NCI-H1417 (cell line): Measurements from ENCODE around the gene CD164L2.

Experiments used
- DNase-seq, 3 experiments: peaks; one replicate each; lab custom pipeline; 2025; lab: John Stamatoyannopoulos, UW

The CD164L2 gene

DNA sequence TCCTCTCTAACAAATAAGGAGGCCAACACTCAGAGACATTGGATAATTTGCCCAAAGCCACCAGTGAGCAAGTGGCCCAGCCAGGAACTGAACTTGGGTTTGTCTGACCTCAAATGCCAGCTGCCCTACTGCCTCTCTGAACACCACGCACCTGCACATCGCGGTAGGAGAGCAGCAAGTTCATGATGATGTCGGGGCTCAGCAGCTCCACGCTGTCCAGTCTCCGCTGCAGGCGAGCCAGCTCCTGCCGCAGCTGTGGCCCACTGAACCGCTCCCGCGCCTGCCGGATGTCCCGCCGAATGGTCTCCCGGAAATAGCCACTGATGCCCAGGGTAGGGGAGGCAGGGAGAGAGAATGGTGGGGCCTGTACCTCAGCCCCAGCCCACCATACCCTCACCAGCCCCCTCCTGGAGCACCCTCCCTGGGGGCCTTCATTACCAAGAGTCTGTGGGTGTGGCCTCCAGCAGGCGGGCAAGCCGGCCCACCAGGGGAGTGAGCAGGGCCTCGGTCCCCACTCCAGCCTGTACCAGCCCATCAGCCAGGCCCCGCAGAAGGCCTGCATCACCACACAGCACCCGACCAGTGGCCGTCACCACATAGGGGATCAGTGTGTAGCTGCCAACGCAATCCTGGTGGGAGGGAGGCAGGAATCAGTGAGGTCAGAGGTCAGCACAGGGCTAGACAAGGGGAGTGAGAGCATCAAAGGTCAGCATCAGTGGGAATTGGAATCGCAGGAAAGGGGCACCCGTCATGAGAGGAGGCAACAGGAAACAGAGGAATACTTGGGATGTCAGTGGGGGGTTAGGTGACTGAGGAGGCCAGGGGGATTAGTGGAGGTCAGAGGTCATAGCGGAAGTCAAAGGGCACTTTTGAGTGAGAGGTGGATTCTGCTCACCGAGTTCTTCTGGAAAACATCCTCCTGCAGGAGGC is 19.1 kb downstream of the CD164L2 start:
- DNase-seq, result no peak

DNA sequence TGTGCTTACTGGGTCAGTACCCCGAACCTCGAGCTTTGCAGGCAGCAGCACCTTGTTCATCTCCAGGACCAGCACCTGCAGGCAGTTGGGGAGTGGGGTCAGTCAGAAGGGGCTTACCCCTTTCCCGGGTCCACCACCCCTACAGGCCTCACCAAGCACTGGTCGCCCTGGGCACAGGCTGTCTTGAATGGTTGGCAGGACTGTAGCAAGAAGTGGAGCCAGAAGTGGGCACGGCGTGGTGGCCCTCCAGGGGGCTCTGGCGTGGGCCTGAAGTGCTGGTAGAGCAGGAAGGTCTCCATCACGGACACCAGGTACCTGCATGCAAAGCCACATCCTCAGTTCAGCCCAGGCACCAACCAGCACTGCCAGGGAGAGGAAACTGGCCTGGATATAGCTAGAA is 21.6 kb downstream of the CD164L2 start:
- DNase-seq, result no peak

DNA sequence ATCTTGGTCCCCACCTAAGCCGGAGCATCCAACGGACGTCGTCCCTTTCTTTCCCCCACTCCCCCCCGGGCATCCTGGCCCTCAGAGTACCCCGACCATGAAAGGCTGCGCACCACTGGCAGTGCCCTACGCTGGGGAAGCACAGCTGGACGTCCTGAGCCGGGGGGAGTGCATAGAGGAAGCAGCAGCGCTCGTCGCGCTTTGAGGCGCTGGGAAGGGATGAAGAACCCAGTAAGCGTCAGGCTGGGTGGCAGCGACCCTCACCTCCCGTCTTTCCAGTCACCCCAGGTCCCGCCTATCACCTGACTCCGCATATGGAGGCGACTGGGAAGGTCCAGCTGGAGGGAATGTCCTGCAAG is 22.1 kb downstream of the CD164L2 start:
- no peak for DNase-seq

DNA sequence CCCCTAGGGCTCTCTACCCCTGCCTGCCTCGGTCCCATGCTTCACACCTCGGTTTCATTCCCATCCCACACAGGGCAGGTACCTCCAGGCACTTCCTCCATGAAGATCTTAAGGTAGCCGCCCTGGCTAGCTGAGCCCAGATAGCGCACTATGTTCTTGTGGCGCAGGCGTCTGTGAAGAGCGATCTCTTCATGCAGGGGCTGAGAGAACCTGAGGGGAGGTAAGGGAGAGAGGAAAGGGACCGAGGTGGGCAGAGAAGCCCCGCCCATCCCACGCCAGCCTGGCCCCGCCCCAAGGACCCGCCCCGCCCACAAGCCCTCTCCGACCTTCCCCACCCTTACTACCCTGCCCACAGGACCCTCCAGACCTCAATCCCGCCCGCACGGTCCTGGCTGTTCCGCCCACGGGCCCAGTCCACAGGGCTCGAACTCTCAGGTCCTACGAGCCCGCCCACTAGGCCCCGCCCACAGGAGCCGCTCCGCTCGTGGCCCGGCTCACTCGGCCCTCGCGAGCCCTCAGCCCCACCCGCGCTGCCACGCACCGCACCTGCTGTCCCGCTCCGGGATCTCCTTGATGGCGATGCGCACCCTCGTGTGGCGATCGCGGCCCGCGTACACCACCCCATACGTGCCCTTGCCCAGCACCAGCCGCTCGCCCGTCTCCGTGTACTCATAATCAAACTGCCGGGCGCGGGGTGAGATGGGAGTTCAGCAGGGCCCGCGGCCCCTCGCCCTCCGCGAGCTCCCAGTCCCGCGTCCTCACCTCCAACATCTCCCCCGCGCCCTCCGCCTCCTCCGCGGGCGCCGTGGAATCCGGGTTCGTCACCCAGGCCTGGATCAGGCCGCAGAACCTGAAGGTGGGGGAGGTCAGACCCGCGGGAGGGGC is 22.7 kb downstream of the CD164L2 start:
- no peak for DNase-seq

DNA sequence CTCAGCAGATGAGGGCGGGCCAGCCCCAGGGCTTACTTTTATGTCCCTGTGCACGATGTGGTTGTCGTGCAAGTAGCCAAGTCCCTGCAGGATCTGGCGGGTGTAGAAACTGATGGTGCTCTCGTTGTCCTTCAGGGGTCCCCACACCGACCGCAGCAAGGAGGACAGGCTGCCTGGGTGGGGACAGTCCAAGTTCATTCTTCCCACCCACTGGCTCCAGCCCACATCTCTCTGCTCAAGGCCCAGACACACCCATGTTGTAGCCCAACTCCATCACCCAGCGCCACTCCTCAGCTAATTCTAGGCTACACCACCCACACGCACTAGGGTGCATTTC is 23.3 kb downstream of the CD164L2 start:
- no peak for DNase-seq

- no peak for DNase-seq
Measured at GRCh38 chr1:27358928-27359313, 24.2 kb downstream of the CD164L2 start.

DNA sequence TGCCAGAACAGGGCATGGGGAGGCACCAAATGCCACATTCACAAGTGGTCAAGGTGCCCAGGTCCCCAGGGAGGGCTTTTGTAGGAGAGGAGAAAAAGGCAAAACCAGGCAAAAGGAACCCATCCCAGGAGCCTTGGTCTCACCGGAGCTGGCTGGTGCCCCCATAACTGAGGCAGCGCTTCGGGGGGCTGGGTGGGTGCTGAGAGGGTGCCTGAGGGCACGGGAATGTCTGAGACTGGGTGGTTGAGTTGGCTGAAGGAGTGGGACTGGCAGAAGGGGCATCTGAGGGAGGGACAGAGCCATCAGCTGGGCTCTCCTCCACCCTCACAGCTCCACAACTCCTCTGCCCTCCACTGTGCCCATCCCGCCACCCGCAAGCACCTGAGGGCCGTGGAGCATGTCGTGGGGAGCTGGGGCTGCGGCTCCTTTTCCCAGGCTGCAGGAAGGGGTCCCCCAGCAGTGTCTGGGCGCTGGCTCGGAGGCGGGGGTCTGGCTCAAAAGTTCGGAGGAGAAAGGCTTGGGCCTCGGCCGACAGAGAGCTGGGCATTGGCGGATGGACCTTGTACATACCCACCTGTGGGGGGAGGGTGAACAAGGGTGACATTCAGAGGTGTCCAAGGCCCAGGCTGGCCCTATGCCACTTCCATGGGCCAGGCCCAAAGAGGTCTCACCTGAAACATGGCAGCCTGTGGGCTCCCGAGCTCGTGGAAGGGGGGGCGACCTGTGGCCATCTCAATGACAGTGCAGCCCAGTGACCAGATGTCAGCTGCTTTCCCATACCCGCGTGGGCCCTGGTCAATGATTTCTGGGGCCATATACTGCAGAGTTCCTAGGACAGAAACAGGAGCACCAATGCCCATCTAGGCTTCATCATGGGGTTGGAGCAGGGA is 24.9 kb downstream of the CD164L2 start:
- DNase-seq, result no peak

DNA sequence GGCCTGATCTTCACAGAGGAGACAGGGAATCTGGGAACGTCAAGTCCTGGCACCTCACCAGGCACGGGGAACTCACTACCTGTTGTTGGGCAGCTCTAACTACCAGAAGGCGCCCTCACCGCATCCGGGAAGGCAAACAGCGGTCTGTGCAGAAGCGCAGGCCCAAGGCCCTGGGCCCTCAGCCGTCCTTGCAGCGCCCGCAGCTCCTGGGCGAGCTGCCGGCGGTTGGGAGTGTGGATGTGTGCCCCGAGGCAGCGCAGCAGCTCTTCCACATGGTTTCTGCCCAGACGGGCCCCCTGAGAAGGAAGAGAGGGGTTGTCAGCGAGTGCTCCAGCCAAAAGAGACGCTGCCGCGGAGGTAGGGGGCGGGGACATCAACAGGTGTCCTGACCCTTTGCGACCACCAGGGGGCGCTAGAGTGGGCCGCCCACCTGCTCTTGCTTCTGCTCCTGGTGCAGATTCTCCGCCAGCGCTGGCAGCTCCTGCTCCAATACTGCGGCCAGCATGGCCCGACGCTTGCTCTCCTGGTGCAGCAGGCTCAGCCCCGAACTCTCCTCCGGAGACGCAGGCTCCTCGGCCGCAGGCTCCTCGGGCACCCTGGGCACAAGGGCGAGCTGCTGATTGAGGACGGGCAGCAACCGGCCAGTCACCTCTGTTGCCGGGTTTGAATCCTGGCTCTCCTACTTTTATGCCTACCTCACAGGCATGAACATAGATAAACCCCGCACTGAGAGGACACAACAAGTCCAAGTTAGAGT is 25.7 kb downstream of the CD164L2 start:
- peak; percentile 29 to 56 (median 56) for DNase-seq

GRCh38 chr1:27356619-27357280 is 26.4 kb downstream of the CD164L2 start:
- no peak for DNase-seq

- DNase-seq, result no peak
Measured at GRCh38 chr1:27356277-27356618, 26.9 kb downstream of the CD164L2 start.

GRCh38 chr1:27355683-27356082 is 27.4 kb downstream of the CD164L2 start:
- DNase-seq, result no peak

GRCh38 chr1:27353629-27354028 is 29.5 kb downstream of the CD164L2 start:
- DNase-seq, result no peak

DNA sequence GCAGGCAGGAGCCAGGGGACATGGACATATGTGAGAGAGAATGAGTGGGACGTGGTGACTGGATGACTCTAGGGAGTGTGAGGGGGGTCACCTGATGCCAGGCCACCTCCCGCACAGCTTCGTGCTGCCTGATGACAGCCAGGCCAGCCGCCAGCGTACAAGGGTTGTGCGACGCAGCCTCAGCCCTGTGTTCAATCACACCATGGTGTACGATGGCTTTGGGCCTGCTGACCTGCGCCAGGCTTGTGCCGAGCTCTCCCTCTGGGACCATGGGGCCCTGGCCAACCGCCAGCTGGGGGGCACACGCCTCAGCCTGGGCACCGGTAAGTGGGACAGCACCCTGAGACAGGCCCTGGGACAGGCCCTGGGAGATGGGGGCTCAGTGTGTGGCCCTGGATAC is 30.0 kb downstream of the CD164L2 start:
- DNase-seq, result no peak

- no peak for DNase-seq
Measured at GRCh38 chr1:27351541-27352107, 31.5 kb downstream of the CD164L2 start.

DNA sequence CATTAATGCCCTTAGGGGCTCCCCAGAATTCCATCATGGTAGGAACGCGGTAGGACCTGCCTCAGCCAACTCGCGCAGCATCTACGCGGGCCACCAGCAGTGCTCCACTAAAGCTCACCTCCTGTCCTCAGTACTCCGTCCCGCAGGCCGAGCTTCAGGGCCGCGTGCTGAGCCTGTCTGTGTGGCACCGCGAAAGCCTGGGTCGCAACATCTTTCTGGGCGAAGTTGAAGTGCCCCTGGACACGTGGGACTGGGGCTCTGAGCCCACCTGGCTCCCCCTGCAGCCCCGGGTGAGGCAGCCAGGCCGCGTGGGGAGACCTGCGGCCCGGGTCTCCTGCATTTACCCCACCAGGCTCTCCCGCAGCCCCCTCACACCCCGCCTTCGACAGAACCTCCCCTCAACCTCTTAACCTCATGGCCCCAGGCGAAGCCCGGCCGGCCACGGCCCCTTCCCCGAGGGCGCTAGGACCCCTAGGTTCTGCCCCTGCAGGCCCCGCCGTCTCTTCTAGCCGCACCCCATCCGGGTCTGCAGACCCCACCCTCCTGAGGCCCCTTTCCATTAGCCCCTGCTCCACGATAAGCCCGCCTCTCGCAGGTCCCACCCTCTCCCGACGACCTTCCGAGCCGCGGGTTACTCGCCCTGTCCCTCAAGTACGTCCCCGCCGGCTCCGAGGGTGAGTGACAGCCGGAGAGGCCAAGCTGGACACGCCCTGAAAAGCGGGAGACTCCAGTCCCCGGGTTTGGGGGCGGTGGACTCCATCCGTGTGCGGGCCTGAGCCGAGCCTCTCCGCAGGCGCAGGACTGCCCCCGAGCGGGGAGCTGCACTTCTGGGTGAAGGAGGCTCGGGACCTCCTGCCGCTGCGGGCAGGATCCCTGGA is 32.2 kb downstream of the CD164L2 start:
- DNase-seq, result no peak

GRCh38 chr1:27349784-27350662 is 33.1 kb downstream of the CD164L2 start:
- peak; percentile 77 to 83 (median 78) for DNase-seq

DNA sequence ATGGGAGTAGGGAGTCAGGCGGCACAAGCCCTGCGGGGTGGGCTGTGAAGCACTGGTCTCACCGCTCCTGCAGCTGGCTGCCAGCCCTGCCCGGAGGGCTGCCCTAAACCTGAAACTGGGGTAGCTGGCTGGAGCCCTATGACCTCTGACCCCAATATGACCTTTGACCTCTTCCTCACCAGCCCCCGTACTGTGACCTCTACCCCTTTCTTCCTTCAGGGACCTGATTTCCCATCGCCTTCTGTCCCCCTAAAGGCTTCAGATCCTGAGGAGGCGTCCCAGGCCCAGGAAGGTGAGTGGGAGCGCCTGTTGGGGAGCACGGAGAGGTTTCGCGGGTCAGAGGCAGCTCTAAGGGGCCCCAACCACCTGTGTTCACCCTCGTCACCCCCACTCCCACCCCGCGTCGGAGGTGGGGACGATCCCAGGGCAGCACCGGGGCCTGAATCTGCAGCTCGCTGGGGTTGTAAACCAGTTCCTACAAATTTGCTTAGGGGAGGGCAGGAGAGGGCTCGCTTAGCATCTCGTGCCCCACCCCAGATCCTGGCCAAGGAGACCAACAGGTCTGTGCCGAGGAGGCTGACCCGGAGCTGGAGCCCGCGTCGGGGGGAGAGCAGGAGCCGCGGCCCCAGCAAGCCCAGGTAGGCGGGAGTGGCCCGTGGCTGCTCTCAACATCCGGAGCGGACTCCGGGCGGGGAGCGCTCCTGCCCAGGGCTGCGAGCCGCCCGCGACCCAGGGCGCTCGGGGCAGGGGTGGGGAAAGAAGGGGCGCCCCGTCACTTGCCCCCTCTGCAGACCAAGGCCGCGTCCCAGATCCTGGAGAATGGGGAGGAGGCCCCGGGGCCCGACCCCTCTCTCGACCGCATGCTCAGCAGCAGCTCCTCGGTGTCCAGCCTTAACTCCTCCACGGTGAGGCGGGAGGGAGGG is 34.0 kb downstream of the CD164L2 start:
- peak; percentile 79 to 87 (median 83) for DNase-seq
